Activated CD4-positive, alpha-beta memory T cell treated with anti-CD3 and anti-CD28 coated beads, Interleukin-2, amount 10 ng/mL, durations not matched to agents 7 days and 5 days (primary cell): Measurements from ENCODE around the gene NIFK. TPM values are rescaled to one million over a fixed set of nuclear protein-coding genes. Genes with fewer than 3 reads are reported as not detected.
"Not testable (repeated sequence)": the region's sequence is repeated elsewhere in the genome, so short reads cannot be mapped to it uniquely, and the experiment has no call there.

ENCODE experiments used
- CTCF ChIA-PET: fragments of 350-600 bp; sonication (Branson Sonifier 250); formaldehyde crosslinking; loops from one replicate; lab custom pipeline; 2021; ENCODE audit warnings: antibody characterized with exemption, inconsistent platforms; lab: Charles Lee
- POLR2A ChIA-PET: fragments of 350-600 bp; sonication (Branson Sonifier 250); formaldehyde crosslinking; loops from one replicate; lab custom pipeline; 2021; ENCODE audit warnings: antibody characterized with exemption; lab: Charles Lee
- DNase-seq: peaks from one replicate; pipeline ENCODE4 v3.0.0-alpha.2; 2020
- H3K27ac Mint-ChIP-seq: one replicate; pipeline ENCODE4 v1.8.0; 2021; ENCODE audit warnings: mild to moderate bottlenecking, mixed read lengths
- H3K27me3 Mint-ChIP-seq: one replicate; pipeline ENCODE4 v1.8.0; 2021; ENCODE audit warnings: mixed read lengths
- H3K36me3 Mint-ChIP-seq: one replicate; pipeline ENCODE4 v1.8.0; 2021; ENCODE audit warnings: low read depth, mixed read lengths
- H3K4me1 Mint-ChIP-seq: one replicate; pipeline ENCODE4 v1.8.0; 2021; ENCODE audit warnings: mixed read lengths
- H3K4me3 Mint-ChIP-seq: one replicate; pipeline ENCODE4 v1.8.0; 2021; ENCODE audit warnings: mild to moderate bottlenecking, mixed read lengths
- H3K9me3 Mint-ChIP-seq: one replicate; pipeline ENCODE4 v1.8.0; 2021; ENCODE audit warnings: mixed read lengths
- total RNA-seq, 2 experiments: library from RNA; stranded (reverse); gene quantifications; one replicate each; pipeline ENCODE4 v1.2.3, GENCODE V29; 2021

The NIFK gene
- total RNA-seq, 2 experiments from 2014 or later, result 63.4 to 67.2 TPM

- not testable (repeated sequence) for H3K9me3 Mint-ChIP-seq, H3K36me3 Mint-ChIP-seq, H3K4me3 Mint-ChIP-seq, H3K27me3 Mint-ChIP-seq, DNase-seq
- Mint-ChIP-seq H3K4me1 (peaks cover 52% of the 10 kb centered on the region), H3K27ac (peak overlapping the region; percentile 97)
- CTCF ChIA-PET, result interaction anchor here (0.6 to 4.6 kb wide), 3 partner anchors 22 to 171 kb away, joined by 3 to 22 read pairs (median 3); partner anchors contain the start of gene RNU4ATAC
- POLR2A ChIA-PET, result interaction anchor here (3.1 to 8.0 kb wide), 4 partner anchors 20 to 172 kb away, joined by 14 to 185 read pairs (median 98); partner anchors contain the start of genes CLASP1, NIFK and RNU4ATAC
Observed at GRCh38 chr2:121701761-121702160, 34.9 kb downstream of the NIFK start.

GRCh38 chr2:121699421-121700333 lies 37.0 kb downstream of the NIFK start:
- peaks cover 50% of the 10 kb centered on the region for H3K4me1 Mint-ChIP-seq
- H3K27ac Mint-ChIP-seq, result peak overlapping the region; percentile 97
- H3K36me3 Mint-ChIP-seq, result no peaks in the 10 kb centered on the region
- ChIA-PET CTCF (interaction anchor here (0.5 to 4.6 kb wide), 12 partner anchors 10 to 298 kb away, joined by 3 to 22 read pairs (median 8); partner anchors contain the start of genes NIFK and RNU4ATAC), POLR2A (interaction anchor here (0.7 to 8.0 kb wide), 20 partner anchors 10 to 170 kb away, joined by 3 to 185 read pairs (median 7); partner anchors contain the start of genes CLASP1, NIFK, RNU4ATAC and TSN)
- no peaks in the 10 kb centered on the region for H3K27me3 Mint-ChIP-seq
- H3K9me3 Mint-ChIP-seq, result no peaks in the 10 kb centered on the region
- peak; percentile 95 for DNase-seq
- H3K4me3 Mint-ChIP-seq, result peak overlapping the region; percentile 79

- H3K27ac Mint-ChIP-seq, result peak overlapping the region; percentile 97
- ChIA-PET CTCF (interaction anchor here (1.2 to 4.6 kb wide), 4 partner anchors 10 to 167 kb away, joined by 4 to 22 read pairs (median 10); partner anchors contain the start of gene RNU4ATAC), POLR2A (interaction anchor here (1.6 to 8.0 kb wide), 5 partner anchors 9 to 168 kb away, joined by 3 to 185 read pairs (median 30); partner anchors contain the start of genes CLASP1, NIFK and RNU4ATAC)
- no peaks in the 10 kb centered on the region for H3K36me3 Mint-ChIP-seq
- no peaks in the 10 kb centered on the region for H3K27me3 Mint-ChIP-seq
- no peak for DNase-seq
- H3K9me3 Mint-ChIP-seq, result no peaks in the 10 kb centered on the region
- H3K4me1 Mint-ChIP-seq, result peaks cover 50% of the 10 kb centered on the region
- H3K4me3 Mint-ChIP-seq, result no peak overlapping the region
Observed at GRCh38 chr2:121698318-121698930, 38.3 kb downstream of the NIFK start.

GRCh38 chr2:121697108-121697631 lies 39.5 kb downstream of the NIFK start:
- Mint-ChIP-seq H3K4me3 (no peak overlapping the region), H3K9me3 (no peaks in the 10 kb centered on the region), H3K36me3 (no peaks in the 10 kb centered on the region), H3K27ac (peak overlapping the region; percentile 17), H3K4me1 (peaks cover 46% of the 10 kb centered on the region), H3K27me3 (no peaks in the 10 kb centered on the region)
- DNase-seq, result no peak
- ChIA-PET CTCF (interaction anchor here (0.5 to 2.3 kb wide), 2 partner anchors 8 to 141 kb away, joined by 3 to 8 read pairs; no protein-coding TSS in a partner anchor), POLR2A (interaction anchor here (3.7 to 8.0 kb wide), 2 partner anchors 47 to 166 kb away, joined by 15 to 185 read pairs; partner anchors contain the start of genes CLASP1 and RNU4ATAC)

- no peaks in the 10 kb centered on the region for H3K9me3 Mint-ChIP-seq
- H3K27me3 Mint-ChIP-seq, result no peaks in the 10 kb centered on the region
Observed at GRCh38 chr2:121696410-121696930, 40.2 kb downstream of the NIFK start.

GRCh38 chr2:121695171-121695451 lies 41.6 kb downstream of the NIFK start:
- DNase-seq, result no peak
- Mint-ChIP-seq H3K4me1 (peaks cover 26% of the 10 kb centered on the region), H3K9me3 (no peaks in the 10 kb centered on the region), H3K27ac (no peak overlapping the region), H3K27me3 (no peaks in the 10 kb centered on the region), H3K36me3 (no peaks in the 10 kb centered on the region), H3K4me3 (no peak overlapping the region)
- CTCF ChIA-PET, result no interaction called here
- POLR2A ChIA-PET, result interaction anchor here (3.7 to 8.0 kb wide), 2 partner anchors 45 to 164 kb away, joined by 15 to 185 read pairs; partner anchors contain the start of genes CLASP1 and RNU4ATAC

More at GRCh38 chr2:121696410-121696930, 40.2 kb downstream of the NIFK start:
- DNase-seq, result no peak
- Mint-ChIP-seq H3K4me3 (no peak overlapping the region), H3K27ac (no peak overlapping the region), H3K4me1 (peaks cover 40% of the 10 kb centered on the region), H3K36me3 (no peaks in the 10 kb centered on the region)
- POLR2A ChIA-PET, result interaction anchor here (3.7 to 8.0 kb wide), 2 partner anchors 46 to 166 kb away, joined by 15 to 185 read pairs; partner anchors contain the start of genes CLASP1 and RNU4ATAC
- CTCF ChIA-PET, result interaction anchor here (2.3 kb wide), 1 partner anchor 8 kb away, joined by 8 read pairs; no protein-coding TSS in a partner anchor

GRCh38 chr2:121694398-121695170 lies 42.1 kb downstream of the NIFK start:
- ChIA-PET CTCF (no interaction called here), POLR2A (interaction anchor here (3.7 to 8.0 kb wide), 2 partner anchors 44 to 164 kb away, joined by 15 to 185 read pairs; partner anchors contain the start of genes CLASP1 and RNU4ATAC)
- H3K27ac Mint-ChIP-seq, result no peak overlapping the region
- H3K4me3 Mint-ChIP-seq, result no peak overlapping the region
- no peak for DNase-seq
- H3K27me3 Mint-ChIP-seq, result no peaks in the 10 kb centered on the region
- no peaks in the 10 kb centered on the region for H3K36me3 Mint-ChIP-seq
- H3K9me3 Mint-ChIP-seq, result no peaks in the 10 kb centered on the region
- peaks cover 21% of the 10 kb centered on the region for H3K4me1 Mint-ChIP-seq

- H3K36me3 Mint-ChIP-seq, H3K27ac Mint-ChIP-seq, H3K4me3 Mint-ChIP-seq, H3K9me3 Mint-ChIP-seq, DNase-seq, H3K4me1 Mint-ChIP-seq, H3K27me3 Mint-ChIP-seq: not testable (repeated sequence)
- ChIA-PET POLR2A (interaction anchor here (1.6 kb wide), 1 partner anchor 41 kb away, joined by 5 read pairs; the partner anchor contains the start of gene CLASP1), CTCF (interaction anchor here (1.9 kb wide), 1 partner anchor 9 kb away, joined by 10 read pairs; no protein-coding TSS in a partner anchor)
Observed at GRCh38 chr2:121690572-121690971, 46.1 kb downstream of the NIFK start.

GRCh38 chr2:121690095-121690494 lies 46.6 kb downstream of the NIFK start:
- peaks cover 5% of the 10 kb centered on the region for H3K9me3 Mint-ChIP-seq
- no peak for DNase-seq
- POLR2A ChIA-PET, result interaction anchor here (1.6 kb wide), 1 partner anchor 40 kb away, joined by 5 read pairs; the partner anchor contains the start of gene CLASP1
- H3K27ac Mint-ChIP-seq, result no peak overlapping the region
- no peaks in the 10 kb centered on the region for H3K27me3 Mint-ChIP-seq
- no peak overlapping the region for H3K4me3 Mint-ChIP-seq
- H3K36me3 Mint-ChIP-seq, result peaks cover 8% of the 10 kb centered on the region
- H3K4me1 Mint-ChIP-seq, result peaks cover 7% of the 10 kb centered on the region
- CTCF ChIA-PET, result interaction anchor here (1.9 kb wide), 1 partner anchor 10 kb away, joined by 10 read pairs; no protein-coding TSS in a partner anchor

- Mint-ChIP-seq H3K27ac (no peak overlapping the region), H3K4me3 (no peak overlapping the region), H3K4me1 (peaks cover 7% of the 10 kb centered on the region), H3K36me3 (peaks cover 9% of the 10 kb centered on the region), H3K27me3 (no peaks in the 10 kb centered on the region), H3K9me3 (peaks cover 7% of the 10 kb centered on the region)
- POLR2A ChIA-PET, result interaction anchor here (1.0 to 1.6 kb wide), 2 partner anchors 10 to 40 kb away, joined by 5 to 10 read pairs; partner anchors contain the start of gene CLASP1
- DNase-seq, result no peak
- CTCF ChIA-PET, result interaction anchor here (1.9 to 2.4 kb wide), 2 partner anchors 8 to 10 kb away, joined by 8 to 10 read pairs; no protein-coding TSS in a partner anchor
Observed at GRCh38 chr2:121689356-121689755, 47.3 kb downstream of the NIFK start.

GRCh38 chr2:121688820-121689219 lies 47.9 kb downstream of the NIFK start:
- POLR2A ChIA-PET, result interaction anchor here (1.0 to 1.6 kb wide), 2 partner anchors 11 to 39 kb away, joined by 5 to 10 read pairs; partner anchors contain the start of gene CLASP1
- CTCF ChIA-PET, result interaction anchor here (1.9 to 2.4 kb wide), 2 partner anchors 9 to 11 kb away, joined by 8 to 10 read pairs; no protein-coding TSS in a partner anchor
- Mint-ChIP-seq H3K4me1 (peaks cover 7% of the 10 kb centered on the region), H3K27ac (no peak overlapping the region), H3K9me3 (peaks cover 13% of the 10 kb centered on the region), H3K36me3 (peaks cover 14% of the 10 kb centered on the region), H3K27me3 (no peaks in the 10 kb centered on the region), H3K4me3 (no peak overlapping the region)
- no peak for DNase-seq
